Prostate gland (tissue), 2 donors: ENCODE measurements around the gene FCMR. TPM values are rescaled to one million over a fixed set of nuclear protein-coding genes. Genes with fewer than 3 reads are reported as not detected.

ENCODE experiments used
- DNase-seq: peaks from one replicate; pipeline ENCODE4 v3.0.0-alpha.2; 2019; ENCODE audit warnings: low spot score
- H3K27ac ChIP-seq, 2 donors: fragments of 200-600 bp; sonication (generic); 2 replicates each; pipeline ENCODE4 v1.5.1; 2017 to 2019
- H3K27me3 ChIP-seq: fragments of 200-600 bp; sonication (generic); replicated peaks from 2 replicates; pipeline ENCODE4 v1.5.1; 2019; ENCODE audit not compliant: insufficient read depth
- H3K36me3 ChIP-seq, 2 donors: fragments of 200-600 bp; sonication (generic); 1 replicate in 1 of 2; 2 replicates in 1 of 2; pipeline versions ENCODE4 v1.5.1 to v1.8.1; 2017 to 2019
- H3K4me1 ChIP-seq: fragments of 200-600 bp; sonication (generic); replicated peaks from 2 replicates; pipeline ENCODE4 v1.5.1; 2019
- H3K4me3 ChIP-seq, 2 donors: fragments of 200-600 bp; sonication (generic); 2 replicates each; pipeline ENCODE4 v1.5.1; 2017 to 2019
- H3K9me3 ChIP-seq: fragments of 200-600 bp; sonication (generic); 2 replicates; pipeline ENCODE4 v1.5.1; 2017
- POLR2A ChIP-seq: fragments of 450-650 bp; IDR thresholded peaks from one replicate; pipeline ENCODE4 v1.6.1; 2016; ENCODE audit warnings: antibody characterized with exemption, mild to moderate bottlenecking
- POLR2AphosphoS5 ChIP-seq: sonication (generic); formaldehyde crosslinking; IDR thresholded peaks from one replicate; pipeline ENCODE4 v1.6.1; 2017; ENCODE audit warnings: antibody characterized with exemption
- WGBS: methylation state at CpG from one replicate; pipeline ENCODE4 v1.1.5; 2018; 5-methylcytosine and 5-hydroxymethylcytosine counted together
- intact Hi-C: fragments of 100-400 bp; cut with DNase I; formaldehyde crosslinking; loops from one replicate; pipeline ENCODE4 v1.14.2; 2022
- total RNA-seq, 2 donors: library from RNA; depleted of rRNA; stranded (reverse); fragments of >200 nt; gene quantifications; one replicate each; pipeline ENCODE4 v1.1.0, GENCODE V29; 2016
- TF ChIP-seq, protein P1 (sequence below), 4 experiments: fragments of 200-600 bp in 2 of 4; fragments of 450-650 bp in 2 of 4; sonication (generic) in 2 of 4; IDR thresholded peaks; 1 replicate in 3 of 4; 2 replicates in 1 of 4; pipeline ENCODE4 v1.5.1; 2016 to 2019; ENCODE audit warnings: antibody characterized with exemption in 4 of 4, mild to moderate bottlenecking in 2 of 4, moderate library complexity in 2 of 4

The FCMR gene
- total RNA-seq, 2 donors from 2014 or later: 1.7 to 2.2 TPM

GRCh38 chr1:206939131-206939530 lies 17.4 kb upstream of the FCMR start:
- Histone ChIP-seq H3K27ac (no peak overlapping the region), H3K27me3 (no peaks in the 10 kb centered on the region), H3K4me1 (no peaks in the 10 kb centered on the region), H3K9me3 (no peaks in the 10 kb centered on the region), H3K4me3 (no peak overlapping the region), H3K36me3 (no peaks in the 10 kb centered on the region)
- no peak for DNase-seq
- WGBS: 90% methylated on average over 13 of the region's 13 CpGs
- intact Hi-C loops: no loop called here
- no peak for TF ChIP-seq POLR2AphosphoS5
- no peak for TF ChIP-seq POLR2A
- TF ChIP-seq, protein P1, sequence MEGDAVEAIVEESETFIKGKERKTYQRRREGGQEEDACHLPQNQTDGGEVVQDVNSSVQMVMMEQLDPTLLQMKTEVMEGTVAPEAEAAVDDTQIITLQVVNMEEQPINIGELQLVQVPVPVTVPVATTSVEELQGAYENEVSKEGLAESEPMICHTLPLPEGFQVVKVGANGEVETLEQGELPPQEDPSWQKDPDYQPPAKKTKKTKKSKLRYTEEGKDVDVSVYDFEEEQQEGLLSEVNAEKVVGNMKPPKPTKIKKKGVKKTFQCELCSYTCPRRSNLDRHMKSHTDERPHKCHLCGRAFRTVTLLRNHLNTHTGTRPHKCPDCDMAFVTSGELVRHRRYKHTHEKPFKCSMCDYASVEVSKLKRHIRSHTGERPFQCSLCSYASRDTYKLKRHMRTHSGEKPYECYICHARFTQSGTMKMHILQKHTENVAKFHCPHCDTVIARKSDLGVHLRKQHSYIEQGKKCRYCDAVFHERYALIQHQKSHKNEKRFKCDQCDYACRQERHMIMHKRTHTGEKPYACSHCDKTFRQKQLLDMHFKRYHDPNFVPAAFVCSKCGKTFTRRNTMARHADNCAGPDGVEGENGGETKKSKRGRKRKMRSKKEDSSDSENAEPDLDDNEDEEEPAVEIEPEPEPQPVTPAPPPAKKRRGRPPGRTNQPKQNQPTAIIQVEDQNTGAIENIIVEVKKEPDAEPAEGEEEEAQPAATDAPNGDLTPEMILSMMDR (IDR thresholded peaks at IDR 0.05): no peak

DNA sequence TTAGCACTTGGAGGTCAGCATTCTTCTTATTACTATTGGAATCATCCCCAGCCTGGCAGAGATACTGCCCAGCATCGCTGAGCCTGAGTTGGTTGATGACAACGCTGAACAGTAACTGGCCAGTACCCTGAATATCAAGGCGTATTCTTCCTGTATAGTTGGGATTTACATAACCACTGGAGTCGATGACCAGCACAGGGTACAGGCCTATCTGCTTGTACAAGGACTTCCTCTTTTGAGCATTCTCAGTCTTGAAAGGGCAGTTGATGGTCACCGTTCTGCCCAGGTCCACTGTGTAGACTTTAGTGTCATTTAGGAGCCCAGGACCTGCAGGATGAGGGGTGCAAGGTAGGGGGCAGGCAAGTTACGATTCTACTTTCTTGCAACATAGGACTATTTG lies 15.7 kb upstream of the FCMR start:
- 90% methylated on average over 6 of the region's 6 CpGs for WGBS

DNA sequence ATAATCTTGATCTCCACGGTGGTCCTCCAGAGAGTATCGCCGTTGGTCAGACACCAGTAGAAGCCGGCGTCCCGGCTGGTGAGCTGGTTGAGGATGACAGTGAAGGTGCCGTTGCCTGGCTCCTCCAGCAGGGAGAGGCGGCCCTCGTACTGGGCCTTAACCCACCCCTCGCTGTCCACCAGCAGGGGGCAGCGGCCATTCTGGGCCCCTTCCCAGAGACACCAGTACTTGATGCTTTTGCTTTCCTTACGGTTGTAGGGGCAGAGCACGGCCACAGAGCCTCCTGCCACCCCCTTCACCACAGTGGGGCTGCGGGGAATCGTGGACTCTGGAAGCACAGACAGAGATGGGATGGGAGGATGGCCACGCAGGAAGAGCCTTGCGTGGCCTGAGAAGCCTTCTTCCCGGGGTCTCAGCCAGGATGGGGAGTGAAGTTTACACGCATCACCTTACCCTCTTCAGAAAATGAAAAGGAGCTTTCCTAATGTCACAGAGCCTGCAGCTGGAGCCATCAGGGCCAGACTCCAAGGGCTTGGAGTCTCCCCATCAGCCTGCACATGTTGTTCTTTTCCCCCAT lies 13.8 kb upstream of the FCMR start:
- intact Hi-C loops: no loop called here
- DNase-seq: peak; percentile 41
- Histone ChIP-seq H3K4me1 (no peaks in the 10 kb centered on the region), H3K9me3 (no peaks in the 10 kb centered on the region), H3K4me3 (no peak overlapping the region), H3K36me3 (no peaks in the 10 kb centered on the region), H3K27ac (no peak overlapping the region), H3K27me3 (no peaks in the 10 kb centered on the region)
- WGBS: 68% methylated on average over 19 of the region's 19 CpGs
- TF ChIP-seq, protein P1 (IDR thresholded peaks at IDR 0.05): peak in 3 of 4 experiments; percentile 56 to 79 (median 57)
- TF ChIP-seq POLR2AphosphoS5: no peak

More for the DNA sequence above, 15.7 kb upstream of the FCMR start:
- no peak for TF ChIP-seq POLR2A
- no peak for TF ChIP-seq POLR2AphosphoS5
- TF ChIP-seq, protein P1 (IDR thresholded peaks at IDR 0.05): no peak
- no peak overlapping the region for H3K27ac ChIP-seq
- no peaks in the 10 kb centered on the region for H3K9me3 ChIP-seq
- intact Hi-C loops: no loop called here
- no peaks in the 10 kb centered on the region for H3K36me3 ChIP-seq
- H3K4me1 ChIP-seq: no peaks in the 10 kb centered on the region
- no peak overlapping the region for H3K4me3 ChIP-seq
- DNase-seq: no peak
- H3K27me3 ChIP-seq: no peaks in the 10 kb centered on the region

GRCh38 chr1:206933333-206933945 lies 11.7 kb upstream of the FCMR start:
- Histone ChIP-seq H3K4me3 (no peak overlapping the region), H3K27ac (no peak overlapping the region), H3K4me1 (no peaks in the 10 kb centered on the region), H3K9me3 (no peaks in the 10 kb centered on the region), H3K27me3 (no peaks in the 10 kb centered on the region), H3K36me3 (no peaks in the 10 kb centered on the region)
- intact Hi-C loops: no loop called here
- no peak for DNase-seq
- TF ChIP-seq, protein P1 (IDR thresholded peaks at IDR 0.05): peak in 2 of 4 experiments; percentile 7 to 31
- TF ChIP-seq POLR2A: no peak
- WGBS: 78% methylated on average over 6 of the region's 8 CpGs

DNA sequence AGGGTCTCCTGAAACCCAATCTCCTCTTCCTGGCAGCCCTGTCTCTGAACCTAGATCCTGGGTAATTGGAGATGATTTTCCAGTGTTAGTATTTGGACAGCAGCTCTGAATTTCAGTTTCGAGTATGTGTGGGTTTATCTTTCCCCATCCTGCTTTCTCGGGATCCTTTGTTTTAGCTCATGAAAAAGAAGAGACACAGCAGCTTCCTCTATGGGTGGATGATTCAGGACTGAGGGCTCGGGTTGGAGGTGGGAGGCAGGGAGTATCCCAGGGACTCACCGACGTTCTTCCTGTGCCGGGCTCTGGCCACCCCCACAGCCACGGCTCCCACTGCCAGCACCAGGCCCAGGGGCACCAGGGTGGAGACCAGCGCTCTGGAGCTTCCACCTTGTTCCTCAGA lies 10.4 kb upstream of the FCMR start:
- no peaks in the 10 kb centered on the region for H3K4me1 ChIP-seq
- H3K27ac ChIP-seq: no peak overlapping the region
- 70% methylated on average over 8 of the region's 8 CpGs for WGBS
- no peak overlapping the region for H3K4me3 ChIP-seq
- intact Hi-C loops: no loop called here
- DNase-seq: no peak
- no peaks in the 10 kb centered on the region for H3K36me3 ChIP-seq
- no peaks in the 10 kb centered on the region for H3K27me3 ChIP-seq
- H3K9me3 ChIP-seq: no peaks in the 10 kb centered on the region
- no peak for TF ChIP-seq POLR2AphosphoS5
- TF ChIP-seq, protein P1 (IDR thresholded peaks at IDR 0.05): no peak
- no peak for TF ChIP-seq POLR2A
